Osteocyte (in vitro differentiated cells): ENCODE data around the gene ZNF532. TPM values are rescaled to one million over a fixed set of nuclear protein-coding genes. Genes with fewer than 3 reads are reported as not detected.
"Not testable (repeated sequence)": the region's sequence is repeated elsewhere in the genome, so short reads cannot be mapped to it uniquely, and the experiment has no call there.

ENCODE experiments used
- DNase-seq: peaks from one replicate; pipeline ENCODE4 v3.0.0; 2021; ENCODE audit warnings: mixed read lengths; ENCODE audit not compliant: unreplicated experiment; ENCODE audit errors: extremely low spot score
- H3K27ac Mint-ChIP-seq: one replicate; pipeline ENCODE4 v1.8.0; 2021; ENCODE audit warnings: mild to moderate bottlenecking, mixed read lengths; ENCODE audit not compliant: unreplicated experiment
- H3K27me3 Mint-ChIP-seq: one replicate; pipeline ENCODE4 v1.8.0; 2021; ENCODE audit warnings: mixed read lengths; ENCODE audit not compliant: unreplicated experiment
- H3K36me3 Mint-ChIP-seq: one replicate; pipeline ENCODE4 v1.8.0; 2021; ENCODE audit warnings: mixed read lengths; ENCODE audit not compliant: unreplicated experiment
- H3K4me1 Mint-ChIP-seq: one replicate; pipeline ENCODE4 v1.8.0; 2021; ENCODE audit warnings: mixed read lengths; ENCODE audit not compliant: unreplicated experiment
- H3K4me3 Mint-ChIP-seq: one replicate; pipeline ENCODE4 v1.8.0; 2021; ENCODE audit warnings: mild to moderate bottlenecking, moderate library complexity, mixed read lengths; ENCODE audit not compliant: unreplicated experiment
- H3K9me3 Mint-ChIP-seq: one replicate; pipeline ENCODE4 v1.8.0; 2021; ENCODE audit warnings: mixed read lengths; ENCODE audit not compliant: unreplicated experiment
- total RNA-seq: library from RNA; stranded (reverse); gene quantifications from 2 replicates; pipeline ENCODE4 v1.2.1, GENCODE V29; 2021
- TF ChIP-seq, protein P1 (sequence below): fragments of 200-600 bp; sonication (generic); IDR thresholded peaks from 2 replicates; pipeline ENCODE4 v1.5.0; 2021; ENCODE audit warnings: antibody characterized with exemption, mild to moderate bottlenecking, moderate library complexity

The ZNF532 gene
- total RNA-seq, 1 donor from 2014 or later: 92.7 TPM

DNA sequence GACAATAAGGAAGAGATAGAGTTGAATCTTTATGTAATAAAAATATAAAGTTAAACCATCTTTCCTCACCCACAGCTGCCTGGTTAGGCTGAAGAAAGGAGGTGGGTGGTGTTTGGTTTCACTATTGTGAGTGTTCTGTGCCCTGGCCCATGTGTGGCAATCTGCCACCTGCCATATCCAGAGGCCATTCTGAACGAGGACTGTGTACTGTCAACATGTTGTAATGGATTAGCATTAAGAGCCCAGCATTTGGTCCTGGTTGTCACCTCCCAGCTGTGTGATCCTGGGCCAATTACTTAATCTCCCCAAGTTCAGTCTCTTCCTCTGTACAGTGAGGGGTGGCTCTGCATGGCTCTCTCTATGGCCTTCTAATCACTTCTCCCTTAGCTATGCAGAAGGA lies 156.8 kb downstream of the ZNF532 start:
- Mint-ChIP-seq H3K27me3 (no peaks in the 10 kb centered on the region), H3K4me3 (no peak overlapping the region), H3K9me3 (peaks cover 17% of the 10 kb centered on the region), H3K4me1 (peaks cover 32% of the 10 kb centered on the region), H3K27ac (no peak overlapping the region), H3K36me3 (peaks cover 2% of the 10 kb centered on the region)
- TF ChIP-seq, protein P1, sequence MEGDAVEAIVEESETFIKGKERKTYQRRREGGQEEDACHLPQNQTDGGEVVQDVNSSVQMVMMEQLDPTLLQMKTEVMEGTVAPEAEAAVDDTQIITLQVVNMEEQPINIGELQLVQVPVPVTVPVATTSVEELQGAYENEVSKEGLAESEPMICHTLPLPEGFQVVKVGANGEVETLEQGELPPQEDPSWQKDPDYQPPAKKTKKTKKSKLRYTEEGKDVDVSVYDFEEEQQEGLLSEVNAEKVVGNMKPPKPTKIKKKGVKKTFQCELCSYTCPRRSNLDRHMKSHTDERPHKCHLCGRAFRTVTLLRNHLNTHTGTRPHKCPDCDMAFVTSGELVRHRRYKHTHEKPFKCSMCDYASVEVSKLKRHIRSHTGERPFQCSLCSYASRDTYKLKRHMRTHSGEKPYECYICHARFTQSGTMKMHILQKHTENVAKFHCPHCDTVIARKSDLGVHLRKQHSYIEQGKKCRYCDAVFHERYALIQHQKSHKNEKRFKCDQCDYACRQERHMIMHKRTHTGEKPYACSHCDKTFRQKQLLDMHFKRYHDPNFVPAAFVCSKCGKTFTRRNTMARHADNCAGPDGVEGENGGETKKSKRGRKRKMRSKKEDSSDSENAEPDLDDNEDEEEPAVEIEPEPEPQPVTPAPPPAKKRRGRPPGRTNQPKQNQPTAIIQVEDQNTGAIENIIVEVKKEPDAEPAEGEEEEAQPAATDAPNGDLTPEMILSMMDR: no peak
- DNase-seq: peak; percentile 51

DNA sequence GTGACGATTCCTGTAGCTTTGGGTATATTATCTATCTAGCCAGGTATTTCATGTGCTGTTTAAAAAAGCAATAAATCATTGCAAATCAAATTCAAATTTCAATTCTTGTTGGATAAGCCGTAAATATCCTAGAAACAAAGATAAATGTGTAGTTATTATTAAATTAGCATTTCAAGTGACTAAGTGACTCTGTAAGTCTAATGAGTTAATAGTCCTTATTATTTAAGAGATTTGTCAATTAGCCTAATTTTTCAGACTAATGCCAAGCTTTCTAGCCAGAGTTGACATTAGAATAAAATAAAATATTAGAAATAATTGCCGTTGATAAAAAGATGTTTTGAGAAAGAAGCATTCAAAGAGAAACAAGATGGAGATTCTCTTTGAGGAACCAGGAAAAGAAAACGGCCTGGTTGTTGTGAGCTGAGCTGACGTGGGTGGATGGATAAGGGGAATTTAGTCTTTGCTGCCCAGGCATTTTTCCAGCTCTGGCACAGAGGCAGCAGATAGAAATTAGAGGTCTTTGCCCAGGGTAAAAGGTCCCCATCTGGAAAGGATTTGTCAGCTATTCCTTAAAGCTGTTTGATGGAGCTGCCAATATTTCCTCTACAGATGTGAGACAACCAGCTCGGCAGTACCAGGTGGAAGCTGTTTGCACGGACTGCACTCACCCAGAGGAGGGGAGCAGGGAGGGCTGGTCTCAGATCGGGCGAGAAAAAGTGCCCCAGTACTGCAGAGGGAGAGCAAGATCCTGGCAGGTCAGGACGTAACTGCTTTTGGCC lies 157.7 kb downstream of the ZNF532 start:
- peaks cover 34% of the 10 kb centered on the region for H3K4me1 Mint-ChIP-seq
- TF ChIP-seq, protein P1: no peak
- H3K36me3 Mint-ChIP-seq: peaks cover under 1% of the 10 kb centered on the region
- H3K4me3 Mint-ChIP-seq: no peak overlapping the region
- H3K27ac Mint-ChIP-seq: peak overlapping the region; percentile 76
- H3K27me3 Mint-ChIP-seq: no peaks in the 10 kb centered on the region
- peaks cover 13% of the 10 kb centered on the region for H3K9me3 Mint-ChIP-seq
- DNase-seq: peak; percentile 77

DNA sequence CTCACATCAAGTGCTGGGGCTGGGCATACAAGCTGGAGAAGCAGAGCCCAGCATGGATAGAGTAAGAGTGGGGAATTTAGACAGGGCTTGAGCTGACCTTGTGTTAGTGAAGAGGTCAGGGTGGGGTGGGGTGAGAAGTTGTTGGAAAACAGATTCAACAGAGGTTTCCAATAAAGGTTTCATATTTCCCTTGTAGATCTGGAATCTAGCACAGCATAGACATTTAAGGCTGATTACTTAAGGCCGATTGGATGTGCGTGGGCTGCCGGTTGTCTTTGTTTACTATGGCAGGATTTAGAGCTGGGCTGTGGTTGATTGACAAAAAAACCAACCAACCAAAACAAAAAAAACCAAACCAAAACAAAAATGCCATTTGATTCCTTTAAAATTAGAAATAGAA lies 160.2 kb downstream of the ZNF532 start:
- H3K4me3 Mint-ChIP-seq: no peak overlapping the region
- H3K27ac Mint-ChIP-seq: peak overlapping the region; percentile 75
- H3K27me3 Mint-ChIP-seq: no peaks in the 10 kb centered on the region
- no peak for DNase-seq
- H3K9me3 Mint-ChIP-seq: no peaks in the 10 kb centered on the region
- peaks cover 36% of the 10 kb centered on the region for H3K4me1 Mint-ChIP-seq
- H3K36me3 Mint-ChIP-seq: no peaks in the 10 kb centered on the region
- TF ChIP-seq, protein P1: no peak

DNA sequence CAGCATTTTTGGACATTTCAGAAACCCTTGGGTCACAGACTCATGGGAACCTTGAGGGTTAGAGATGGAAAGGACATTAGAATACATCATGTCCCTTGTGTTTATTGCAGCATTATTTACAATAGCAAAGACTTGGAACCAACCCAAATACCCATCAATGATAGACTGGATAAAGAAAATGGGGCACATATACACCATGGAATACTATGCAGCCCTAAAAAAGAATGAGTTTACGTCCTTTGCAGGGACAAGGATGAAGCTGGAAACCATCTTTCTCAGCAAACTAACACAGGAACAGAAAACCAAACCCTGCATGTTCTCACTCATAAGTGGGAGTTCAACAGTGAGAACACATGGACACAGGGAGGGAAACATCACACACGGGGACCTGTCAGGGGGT lies 160.9 kb downstream of the ZNF532 start:
- peak overlapping the region; percentile 75 for H3K27ac Mint-ChIP-seq
- H3K36me3 Mint-ChIP-seq, DNase-seq, H3K9me3 Mint-ChIP-seq, H3K27me3 Mint-ChIP-seq, H3K4me3 Mint-ChIP-seq: not testable (repeated sequence)
- peaks cover 36% of the 10 kb centered on the region for H3K4me1 Mint-ChIP-seq

DNA sequence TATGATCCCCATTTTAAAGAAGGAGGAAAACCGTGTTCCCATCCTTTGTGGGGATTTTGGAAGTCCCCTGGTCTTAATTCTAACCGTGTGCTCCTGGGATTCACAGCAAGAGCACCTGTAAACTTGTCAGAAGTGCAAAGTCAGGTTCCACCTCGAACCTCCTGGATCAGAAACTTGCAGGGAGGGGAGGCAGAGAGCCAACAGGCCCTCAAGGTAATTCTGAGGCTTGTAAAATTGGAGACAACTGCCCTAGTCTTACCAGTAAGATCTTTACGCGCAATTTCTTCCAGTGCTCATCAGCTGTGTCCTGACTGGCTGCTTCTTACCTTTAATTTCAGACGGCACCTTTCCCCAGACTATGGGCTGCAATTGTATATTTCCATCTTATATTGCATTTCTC lies 161.7 kb downstream of the ZNF532 start:
- Mint-ChIP-seq H3K36me3 (no peaks in the 10 kb centered on the region), H3K27me3 (no peaks in the 10 kb centered on the region), H3K27ac (no peak overlapping the region), H3K9me3 (no peaks in the 10 kb centered on the region), H3K4me3 (no peak overlapping the region), H3K4me1 (peaks cover 36% of the 10 kb centered on the region)
- DNase-seq: no peak
- TF ChIP-seq, protein P1: no peak
